Endothelial cell (in vitro differentiated cells): ENCODE measurements around the gene SCFD2. TPM values are rescaled to one million over a fixed set of nuclear protein-coding genes. Genes with fewer than 3 reads are reported as not detected.

ENCODE experiments used
- total RNA-seq: library from RNA; stranded (reverse); fragmentation: NEBNext Ultra II Directional; extraction: Animal tissue kit (Norgen Biotek cat#: 25700); gene quantifications from one replicate; pipeline ENCODE4 v1.2.1, GENCODE V29; 2021; ENCODE audit not compliant: unreplicated experiment

Gene SCFD2
- total RNA-seq, 1 donor from 2014 or later = 13.6 TPM

Other genes starting within 250 kb of the SCFD2 start
- gene FIP1L1, start 11.6 kb upstream of the SCFD2 start, total RNA-seq = 55.6 TPM
- 25.7 TPM for gene LNX1, start 225.4 kb upstream of the SCFD2 start, total RNA-seq